ENCODE data around the gene PRCC.

PRCC gene

DNA sequence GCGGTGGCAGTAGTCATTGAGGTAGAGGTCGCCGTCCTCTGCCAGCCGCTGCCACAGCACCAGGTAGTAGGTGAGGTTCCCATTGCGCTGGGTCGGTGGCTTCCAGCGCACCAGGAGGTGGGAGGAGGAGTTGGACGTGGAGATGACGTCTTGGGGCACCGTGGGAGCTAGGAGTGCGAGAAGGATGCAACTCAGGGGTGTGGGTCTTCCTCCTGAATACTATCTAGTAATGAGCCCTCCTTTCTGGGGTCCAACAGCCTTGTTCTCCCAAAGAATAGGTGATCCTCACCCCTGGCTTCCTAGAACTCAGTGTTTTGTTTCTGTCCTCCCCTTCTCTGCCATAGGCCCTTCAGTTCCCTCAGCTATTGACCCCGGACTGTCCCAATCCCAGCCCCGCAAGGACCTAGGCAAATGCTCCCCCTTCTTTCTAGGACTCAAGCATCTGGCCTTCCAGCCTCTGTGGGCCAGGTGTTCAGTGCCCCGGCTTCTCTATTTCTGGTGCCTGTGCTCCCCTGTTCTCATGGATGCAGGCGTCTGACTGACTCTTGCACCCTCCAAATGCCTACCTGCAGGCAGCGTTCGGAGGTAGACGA lies 78.7 kb downstream of the PRCC start:
- DNase-seq, result no peak

DNA sequence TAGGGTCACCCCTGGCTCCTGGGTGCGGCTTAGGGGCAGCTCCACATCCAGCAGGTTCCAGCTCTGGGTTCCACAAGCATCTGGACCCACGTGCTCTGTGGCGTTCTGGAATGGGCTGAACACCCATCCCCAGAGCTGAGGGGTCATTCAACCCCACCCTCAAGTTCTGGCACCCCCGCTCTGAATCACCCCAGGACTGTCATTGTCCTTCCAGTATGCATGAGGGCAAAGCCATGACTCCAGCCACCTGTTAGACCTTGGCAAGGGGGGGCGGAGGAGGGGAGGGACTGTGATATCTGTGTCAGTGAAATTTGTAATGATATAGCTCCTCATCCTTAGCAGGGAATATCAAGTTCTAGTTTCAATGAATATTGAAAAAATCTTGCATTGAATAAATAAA lies 79.3 kb downstream of the PRCC start:
- no peak for DNase-seq

DNA sequence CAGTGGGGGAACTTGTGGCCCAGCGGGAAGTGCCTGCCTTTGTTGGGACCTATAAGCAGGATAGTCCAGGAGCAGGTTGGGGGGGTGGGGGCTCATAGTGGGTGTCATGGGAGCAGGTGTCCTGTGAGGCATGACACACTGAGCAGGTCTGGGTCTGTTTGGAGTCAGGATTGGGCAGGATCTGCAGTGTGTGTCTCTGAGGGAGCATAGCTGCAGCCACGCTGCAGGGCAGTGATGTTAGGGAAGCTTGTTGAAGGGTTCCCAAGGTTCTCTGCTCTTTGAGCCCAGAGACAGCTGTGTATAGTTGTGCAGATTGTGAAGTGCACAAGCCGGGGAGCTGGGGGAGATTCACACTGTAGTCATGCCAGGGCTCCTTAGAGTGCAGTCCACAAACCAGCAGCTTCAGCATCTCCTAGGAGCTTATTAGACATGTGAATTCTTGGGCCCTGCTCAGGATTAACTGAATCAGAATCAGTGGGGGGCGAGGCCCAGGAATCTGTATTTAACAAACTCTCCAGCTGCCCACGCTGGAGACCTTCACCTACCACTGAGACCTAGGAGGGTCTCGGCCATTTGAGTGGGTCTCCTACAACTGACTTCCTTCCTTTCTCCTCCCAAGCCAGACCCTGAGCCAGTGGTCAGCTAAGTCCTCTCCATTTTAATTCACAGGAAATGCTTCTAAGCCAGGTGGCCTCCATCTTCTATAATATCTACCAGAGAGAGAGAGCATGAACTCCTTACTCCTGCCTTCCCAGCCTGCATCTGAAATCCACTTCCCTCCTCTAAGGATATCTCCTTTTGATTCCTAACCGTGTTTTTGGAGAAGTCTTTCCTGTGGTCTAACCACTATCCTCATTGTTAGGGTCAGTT lies 80.5 kb downstream of the PRCC start:
- no peak for DNase-seq

DNA sequence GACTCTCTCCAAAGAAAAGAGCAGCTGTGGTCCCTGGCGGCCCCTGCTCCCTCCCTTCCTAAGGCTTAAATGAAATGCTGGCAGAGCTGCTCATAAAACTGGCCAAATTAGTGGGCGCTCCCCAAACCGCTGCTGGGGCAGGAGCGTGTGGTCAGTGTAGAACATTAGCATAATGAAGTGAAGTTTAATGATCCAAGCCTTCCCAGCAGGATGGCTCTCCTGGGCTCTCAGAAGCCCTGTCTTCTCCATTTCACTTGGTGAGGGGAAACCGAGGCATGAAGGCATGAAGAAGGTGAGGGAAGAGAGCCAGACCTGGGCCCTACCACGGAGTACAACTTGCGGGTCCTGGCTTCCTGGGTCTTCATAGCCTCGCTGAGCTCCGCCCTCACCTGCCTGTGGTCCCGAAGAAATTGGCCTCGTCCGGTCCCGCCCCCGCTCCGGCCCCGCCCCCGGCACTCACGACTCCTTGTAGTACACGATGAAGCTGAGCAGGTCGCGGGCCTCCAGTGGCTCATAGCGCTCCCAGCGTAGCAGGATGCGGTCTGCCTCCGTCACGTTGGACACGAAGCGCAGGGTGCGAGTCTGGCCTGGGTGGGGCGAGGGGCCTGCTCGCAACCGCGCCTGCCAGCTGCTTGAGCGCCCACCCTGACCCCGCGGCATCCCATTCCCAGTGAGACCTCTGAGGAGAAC lies 81.3 kb downstream of the PRCC start:
- no peak for DNase-seq

DNA sequence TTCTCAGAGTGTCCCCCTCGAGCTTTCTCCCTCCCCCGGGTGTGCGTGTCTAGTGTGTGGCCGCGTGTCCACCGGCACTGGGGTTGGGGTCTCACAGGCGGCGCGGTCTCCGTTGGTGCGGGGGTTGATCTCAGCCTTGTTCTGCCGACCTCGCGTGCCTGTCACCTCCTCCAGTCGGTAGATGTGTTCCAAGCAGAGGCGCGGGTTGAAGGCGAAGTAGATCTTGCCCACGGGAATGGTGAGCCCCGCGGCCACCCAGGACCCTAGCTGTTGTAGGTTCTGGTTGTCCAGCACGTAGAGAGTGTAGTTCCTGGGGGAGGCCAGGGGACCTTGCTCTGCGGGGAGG lies 81.8 kb downstream of the PRCC start:
- DNase-seq, result no peak
